Neutrophil (primary cell): ENCODE data around the gene MYO1A.

Experiments
- H3K27ac ChIP-seq: fragments of 200-600 bp; sonication (generic); 2 replicates; pipeline ENCODE4 v1.5.1; 2016; ENCODE audit warnings: mild to moderate bottlenecking, moderate library complexity
- H3K27me3 ChIP-seq: fragments of 200-600 bp; sonication (generic); 2 replicates; pipeline ENCODE4 v1.6.0; 2016; ENCODE audit warnings: mild to moderate bottlenecking
- H3K36me3 ChIP-seq: fragments of 200-600 bp; sonication (generic); 2 replicates; pipeline ENCODE4 v1.5.1; 2017
- H3K4me1 ChIP-seq, 2 experiments: fragments of 200-600 bp in 1 of 2; sonication (generic) in 1 of 2; 1 replicate in 1 of 2; 2 replicates in 1 of 2; pipeline versions ENCODE4 v1.5.1 to v1.6.1; 2013 to 2016; ENCODE audit warnings: low read depth in 1 of 2, low read length in 1 of 2, mild to moderate bottlenecking in 1 of 2, moderate library complexity in 1 of 2; ENCODE audit not compliant: control insufficient read depth in 1 of 2, insufficient read depth in 1 of 2
- H3K4me3 ChIP-seq, 2 experiments: fragments of 200-600 bp in 1 of 2; sonication (generic) in 1 of 2; 1 replicate in 1 of 2; 2 replicates in 1 of 2; pipeline ENCODE4 v1.5.1; 2013 to 2016; ENCODE audit warnings: low read depth in 1 of 2, low read length in 1 of 2, mild to moderate bottlenecking in 1 of 2, moderate library complexity in 1 of 2
- H3K9me3 ChIP-seq: fragments of 200-600 bp; sonication (generic); 2 replicates; pipeline ENCODE4 v1.5.1; 2016
- TF ChIP-seq, protein P1 (sequence below): fragments of 200-600 bp; sonication (generic); IDR thresholded peaks from 2 replicates; pipeline ENCODE4 v1.5.1; 2016; ENCODE audit warnings: antibody characterized with exemption

The MYO1A gene

DNA sequence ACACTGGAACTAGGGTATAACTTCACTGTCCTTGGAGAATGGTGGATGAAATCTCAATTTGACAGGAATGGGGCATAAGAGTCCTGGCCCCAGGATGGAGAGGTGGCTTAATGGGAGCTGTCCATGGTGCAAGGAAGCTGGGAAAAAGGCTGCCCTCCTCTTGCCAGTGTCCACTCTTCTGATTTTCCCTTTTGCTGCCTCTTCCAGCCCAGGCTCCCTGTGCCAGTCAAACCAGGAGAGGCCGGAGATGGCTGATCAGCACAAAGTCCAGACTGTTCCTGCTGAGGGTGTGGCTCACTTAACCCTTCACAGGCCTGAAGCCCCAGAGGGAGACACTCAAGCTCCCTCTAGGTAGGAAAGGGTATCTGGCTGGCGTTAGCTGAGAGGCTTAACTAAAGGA is at the start of gene MYO1A:
MYO1A (minus strand) TSS at position 240 of the 400 bp plus-strand sequence. CDS start 1,806 bp downstream, outside the sequence.
- H3K9me3 ChIP-seq = no peaks in the 10 kb centered on the region
- H3K27me3 ChIP-seq = no peaks in the 10 kb centered on the region
- TF ChIP-seq, protein P1, sequence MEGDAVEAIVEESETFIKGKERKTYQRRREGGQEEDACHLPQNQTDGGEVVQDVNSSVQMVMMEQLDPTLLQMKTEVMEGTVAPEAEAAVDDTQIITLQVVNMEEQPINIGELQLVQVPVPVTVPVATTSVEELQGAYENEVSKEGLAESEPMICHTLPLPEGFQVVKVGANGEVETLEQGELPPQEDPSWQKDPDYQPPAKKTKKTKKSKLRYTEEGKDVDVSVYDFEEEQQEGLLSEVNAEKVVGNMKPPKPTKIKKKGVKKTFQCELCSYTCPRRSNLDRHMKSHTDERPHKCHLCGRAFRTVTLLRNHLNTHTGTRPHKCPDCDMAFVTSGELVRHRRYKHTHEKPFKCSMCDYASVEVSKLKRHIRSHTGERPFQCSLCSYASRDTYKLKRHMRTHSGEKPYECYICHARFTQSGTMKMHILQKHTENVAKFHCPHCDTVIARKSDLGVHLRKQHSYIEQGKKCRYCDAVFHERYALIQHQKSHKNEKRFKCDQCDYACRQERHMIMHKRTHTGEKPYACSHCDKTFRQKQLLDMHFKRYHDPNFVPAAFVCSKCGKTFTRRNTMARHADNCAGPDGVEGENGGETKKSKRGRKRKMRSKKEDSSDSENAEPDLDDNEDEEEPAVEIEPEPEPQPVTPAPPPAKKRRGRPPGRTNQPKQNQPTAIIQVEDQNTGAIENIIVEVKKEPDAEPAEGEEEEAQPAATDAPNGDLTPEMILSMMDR = no peak
- no peak within 1 kb of the TSS for H3K4me3 ChIP-seq
- no peaks in the 10 kb centered on the region for H3K36me3 ChIP-seq
- peak within 1 kb of the TSS; percentile 59 for H3K27ac ChIP-seq
- H3K4me1 ChIP-seq = peaks cover 40 to 41% of the 10 kb centered on the region in 2 experiments

DNA sequence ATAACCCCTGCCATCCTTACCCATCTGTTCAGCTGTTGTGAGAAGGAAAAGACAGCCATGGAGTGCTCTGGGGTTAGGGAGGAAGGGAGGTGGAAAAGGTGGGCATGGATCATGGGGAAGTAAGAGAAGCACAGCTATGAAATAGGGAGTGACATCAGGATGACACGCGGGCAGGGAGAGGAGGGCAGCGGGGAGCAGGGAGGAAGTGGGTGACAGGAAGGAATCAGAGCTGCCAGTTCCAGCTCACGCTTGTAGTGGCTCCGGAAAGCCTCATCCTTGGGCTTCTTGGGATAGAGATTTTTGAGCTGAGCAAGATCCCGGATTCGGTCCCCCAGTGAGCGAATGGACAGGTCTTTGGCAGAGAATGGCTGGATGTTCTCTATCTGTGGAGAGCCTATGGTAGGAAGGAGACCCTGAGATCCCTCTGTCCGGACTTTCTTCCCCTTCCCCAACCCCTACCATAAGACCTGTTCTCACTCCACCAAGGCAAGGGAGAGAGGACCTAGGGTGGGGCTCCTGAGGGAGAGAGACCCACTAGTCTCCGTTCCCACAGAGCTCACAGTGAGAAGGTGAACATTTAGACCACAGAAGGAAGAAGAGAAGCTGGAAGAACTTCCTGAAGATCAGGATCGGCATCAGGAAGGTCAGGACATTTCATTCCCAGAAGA is 49.3 kb upstream of the MYO1A start:
- TF ChIP-seq, protein P1 = no peak
- H3K4me3 ChIP-seq = no peak overlapping the region
- H3K9me3 ChIP-seq = peaks cover 8% of the 10 kb centered on the region
- H3K27me3 ChIP-seq = no peaks in the 10 kb centered on the region
- H3K4me1 ChIP-seq = peaks cover 15 to 20% of the 10 kb centered on the region in 2 experiments
- H3K27ac ChIP-seq = peak overlapping the region; percentile 50
- peaks cover 93% of the 10 kb centered on the region for H3K36me3 ChIP-seq

DNA sequence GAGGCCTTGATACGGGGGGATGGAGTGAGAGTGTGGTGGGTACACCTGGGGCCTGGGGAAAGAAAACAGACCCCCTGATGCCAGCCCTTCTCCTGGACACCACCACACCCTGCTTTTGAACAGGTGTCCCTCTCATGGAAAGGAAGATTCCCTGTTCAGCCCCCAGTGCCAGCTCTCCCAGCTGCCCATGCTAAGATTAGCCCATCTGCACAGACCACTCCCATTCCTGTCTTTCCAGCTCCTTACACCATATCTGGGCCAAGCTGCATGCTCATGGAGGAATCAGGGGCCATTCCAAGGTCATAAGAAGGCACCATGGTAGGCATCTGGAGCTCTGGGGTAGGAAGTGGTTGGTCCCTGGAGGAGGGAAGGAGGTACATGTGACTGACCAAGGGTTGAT is 48.6 kb upstream of the MYO1A start:
- Histone ChIP-seq H3K36me3 (peaks cover 87% of the 10 kb centered on the region), H3K27ac (peak overlapping the region; percentile 50), H3K27me3 (no peaks in the 10 kb centered on the region), H3K9me3 (peaks cover 8% of the 10 kb centered on the region), H3K4me1 (peaks cover 15 to 22% of the 10 kb centered on the region in 2 experiments), H3K4me3 (no peak overlapping the region)
- TF ChIP-seq, protein P1 = no peak

DNA sequence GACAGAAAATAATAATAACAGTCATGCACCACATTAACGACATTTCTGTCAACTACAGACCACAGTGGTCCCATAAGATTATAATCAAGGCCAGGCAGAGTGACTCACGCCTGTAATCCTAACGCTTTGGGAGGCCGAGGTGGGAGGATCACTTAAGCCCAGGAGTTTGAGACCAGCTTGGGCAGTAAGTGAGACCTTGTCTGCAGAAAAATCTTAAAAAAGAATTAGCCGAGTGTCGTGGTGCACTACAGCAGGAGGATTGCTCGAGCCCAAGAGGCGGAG is 47.6 kb upstream of the MYO1A start:
- Histone ChIP-seq H3K36me3 (peaks cover 79% of the 10 kb centered on the region), H3K9me3 (peaks cover 8% of the 10 kb centered on the region), H3K27ac (no peak overlapping the region), H3K27me3 (no peaks in the 10 kb centered on the region), H3K4me3 (no peak overlapping the region), H3K4me1 (peaks cover 12 to 19% of the 10 kb centered on the region in 2 experiments)
- TF ChIP-seq, protein P1 = no peak

DNA sequence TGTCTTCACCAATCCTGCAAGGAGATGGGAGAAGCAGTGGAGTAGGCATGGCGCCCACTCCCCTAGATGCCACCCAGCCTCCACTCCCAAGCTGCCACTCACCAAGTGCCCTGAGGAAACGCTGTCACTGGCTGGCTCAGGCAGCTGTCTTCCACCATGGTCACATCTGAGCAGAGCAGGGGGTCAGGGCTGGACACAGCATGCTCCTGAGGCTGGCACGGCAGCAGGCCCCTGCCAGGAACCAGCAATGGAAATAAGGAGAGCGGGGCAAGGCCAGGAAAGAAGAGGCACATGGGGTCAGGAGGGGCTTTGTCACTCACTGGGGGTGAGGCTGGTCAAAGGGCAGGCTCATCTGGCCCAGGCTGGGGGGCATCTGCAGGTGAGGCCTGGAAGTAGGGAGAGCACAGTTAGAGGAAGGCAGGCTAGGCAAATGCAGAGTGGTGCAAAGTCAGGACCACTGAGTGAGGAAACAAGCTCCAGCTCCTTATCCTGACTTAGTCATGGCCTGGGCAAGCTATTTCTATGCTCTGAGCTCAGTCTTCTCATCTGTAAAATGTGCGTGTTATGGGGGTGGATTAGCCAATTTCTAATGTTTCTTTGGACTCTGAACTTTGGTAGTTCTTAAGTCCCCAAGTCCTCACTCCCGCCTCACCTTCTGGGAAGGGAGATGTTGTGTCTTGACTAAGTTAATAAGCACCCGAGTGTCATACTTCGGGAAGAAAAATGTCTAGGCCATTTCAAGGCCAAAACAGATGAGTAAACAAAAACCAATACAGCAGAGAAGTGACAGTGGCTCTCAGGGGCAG is 47.0 kb upstream of the MYO1A start:
- Histone ChIP-seq H3K36me3 (peaks cover 73% of the 10 kb centered on the region), H3K27ac (peak overlapping the region; percentile 19), H3K4me3 (no peak overlapping the region), H3K4me1 (peaks cover 6 to 14% of the 10 kb centered on the region in 2 experiments), H3K27me3 (no peaks in the 10 kb centered on the region), H3K9me3 (peaks cover 8% of the 10 kb centered on the region)
- TF ChIP-seq, protein P1 = no peak
